ENCODE measurements around the gene PAEP. TPM values are rescaled to one million over a fixed set of nuclear protein-coding genes. Genes with fewer than 3 reads are reported as not detected.

Gene PAEP
- total RNA-seq, 1 experiment from 2014 or later, result not detected

- H3K27me3 ChIP-seq (replicated peaks; ENCODE audit: control insufficient read depth, insufficient read depth, low read length), result no peaks in the 10 kb centered on the region
- no peak for TF ChIP-seq CTCF (IDR thresholded peaks at IDR 0.05; ENCODE audit: insufficient read depth in 1 of 2, low read depth in 1 of 2, low read length in 1 of 2, severe bottlenecking in 1 of 2, unreplicated experiment in 1 of 2)
- Mint-ChIP-seq H3K27ac (ENCODE audit: unreplicated experiment) (no peak overlapping the region), H3K4me1 (ENCODE audit: low read depth, unreplicated experiment) (no peaks in the 10 kb centered on the region), H3K36me3 (ENCODE audit: insufficient read depth, unreplicated experiment) (no peaks in the 10 kb centered on the region), H3K4me3 (ENCODE audit: unreplicated experiment) (no peak overlapping the region), H3K9me3 (ENCODE audit: unreplicated experiment) (no peaks in the 10 kb centered on the region), H3K27me3 (ENCODE audit: insufficient read depth, unreplicated experiment) (no peaks in the 10 kb centered on the region)
- H3K4me1 ChIP-seq, result no peaks in the 10 kb centered on the region
- no peaks in the 10 kb centered on the region for H3K9me3 ChIP-seq
- no peaks in the 10 kb centered on the region for H3K36me3 ChIP-seq (ENCODE audit: control insufficient read depth, insufficient read depth, low read length)
- no peak overlapping the region for H3K4me3 ChIP-seq (ENCODE audit: low read depth, low read length)
- BruUV-seq (replicated peaks), result no TSS peak
- ChIA-PET POLR2A (no interaction called here), CTCF (no interaction called here)
- DNase-seq, result no peak
- intact Hi-C loops (cut with micrococcal nuclease; ENCODE audit: unreplicated experiment), result no loop called here
These were observed 26.1 kb downstream of the PAEP start for GRCh38 chr9:135587658-135588057.

- Mint-ChIP-seq H3K4me1 (ENCODE audit: low read depth, unreplicated experiment) (no peaks in the 10 kb centered on the region), H3K4me3 (ENCODE audit: unreplicated experiment) (no peak overlapping the region), H3K36me3 (ENCODE audit: insufficient read depth, unreplicated experiment) (no peaks in the 10 kb centered on the region), H3K9me3 (ENCODE audit: unreplicated experiment) (no peaks in the 10 kb centered on the region), H3K27ac (ENCODE audit: unreplicated experiment) (no peak overlapping the region), H3K27me3 (ENCODE audit: insufficient read depth, unreplicated experiment) (no peaks in the 10 kb centered on the region)
- intact Hi-C loops (cut with micrococcal nuclease; ENCODE audit: unreplicated experiment), result no loop called here
- H3K27me3 ChIP-seq (replicated peaks; ENCODE audit: control insufficient read depth, insufficient read depth, low read length), result no peaks in the 10 kb centered on the region
- DNase-seq, result no peak
- H3K36me3 ChIP-seq (ENCODE audit: control insufficient read depth, insufficient read depth, low read length), result no peaks in the 10 kb centered on the region
- TF ChIP-seq CTCF (IDR thresholded peaks at IDR 0.05; ENCODE audit: insufficient read depth in 1 of 2, low read depth in 1 of 2, low read length in 1 of 2, severe bottlenecking in 1 of 2, unreplicated experiment in 1 of 2), result no peak
- H3K4me1 ChIP-seq, result no peaks in the 10 kb centered on the region
- H3K4me3 ChIP-seq (ENCODE audit: low read depth, low read length), result no peak overlapping the region
- ChIA-PET CTCF (no interaction called here), POLR2A (no interaction called here)
- BruUV-seq (replicated peaks), result no TSS peak
- H3K9me3 ChIP-seq, result no peaks in the 10 kb centered on the region
These were observed 26.8 kb downstream of the PAEP start for GRCh38 chr9:135588371-135588770.

- ChIA-PET CTCF (no interaction called here), POLR2A (no interaction called here)
- intact Hi-C loops (cut with micrococcal nuclease; ENCODE audit: unreplicated experiment), result no loop called here
- no peaks in the 10 kb centered on the region for H3K27me3 ChIP-seq (replicated peaks; ENCODE audit: control insufficient read depth, insufficient read depth, low read length)
- TF ChIP-seq CTCF (IDR thresholded peaks at IDR 0.05; ENCODE audit: insufficient read depth in 1 of 2, low read depth in 1 of 2, low read length in 1 of 2, severe bottlenecking in 1 of 2, unreplicated experiment in 1 of 2), result no peak
- BruUV-seq (replicated peaks), result no TSS peak
- no peaks in the 10 kb centered on the region for H3K4me1 ChIP-seq
- Mint-ChIP-seq H3K4me3 (ENCODE audit: unreplicated experiment) (no peak overlapping the region), H3K4me1 (ENCODE audit: low read depth, unreplicated experiment) (no peaks in the 10 kb centered on the region), H3K27me3 (ENCODE audit: insufficient read depth, unreplicated experiment) (no peaks in the 10 kb centered on the region), H3K36me3 (ENCODE audit: insufficient read depth, unreplicated experiment) (no peaks in the 10 kb centered on the region), H3K9me3 (ENCODE audit: unreplicated experiment) (no peaks in the 10 kb centered on the region), H3K27ac (ENCODE audit: unreplicated experiment) (no peak overlapping the region)
- H3K36me3 ChIP-seq (ENCODE audit: control insufficient read depth, insufficient read depth, low read length), result no peaks in the 10 kb centered on the region
- H3K4me3 ChIP-seq (ENCODE audit: low read depth, low read length), result no peak overlapping the region
- no peak for DNase-seq
- no peaks in the 10 kb centered on the region for H3K9me3 ChIP-seq
These were observed 27.5 kb downstream of the PAEP start for GRCh38 chr9:135588886-135589595.

All from Caco-2 (cell line).